A673 (cell line): ENCODE results near the gene BABAM2.

ENCODE experiments used
- CTCF ChIP-seq: fragments of 300-800, 200-600 bp; sonication (generic); conservative IDR thresholded peaks from 2 replicates; pipeline ENCODE4 v1.5.1; 2017; ENCODE audit warnings: low read depth, mild to moderate bottlenecking, antibody characterized with exemption, low read length, moderate library complexity, mixed read lengths
- EZH2 ChIP-seq: fragments of 200-600 bp; sonication (generic); IDR thresholded peaks from 2 replicates; pipeline ENCODE4 v1.6.1; 2017; ENCODE audit warnings: borderline replicate concordance, low read depth, mild to moderate bottlenecking, mixed read lengths, antibody characterized with exemption, low read length; ENCODE audit not compliant: poor library complexity, severe bottlenecking

- TF ChIP-seq CTCF, result no peak
- TF ChIP-seq EZH2, result no peak
Observed at GRCh38 chr2:27992787-27993401, 102.4 kb downstream of the BABAM2 start.
